DOHH2 (cell line): ENCODE measurements around the gene IFI27.

Experiments
- H3F3A ChIP-seq: fragments of 200-600 bp; sonication (generic), shearing (Covaris generic); 2 replicates; pipeline ENCODE4 v1.6.0; 2016; ENCODE audit warnings: antibody characterized with exemption, mild to moderate bottlenecking; ENCODE audit not compliant: control insufficient read depth, insufficient read depth
- H3K27ac ChIP-seq: fragments of 200-600 bp; sonication (generic); 2 replicates; pipeline ENCODE4 v1.5.1; 2014; ENCODE audit warnings: low read depth, mild to moderate bottlenecking, low read length, moderate library complexity
- H3K27me3 ChIP-seq: fragments of 200-600 bp; sonication (generic); 2 replicates; pipeline ENCODE4 v1.6.1; 2014; ENCODE audit warnings: mild to moderate bottlenecking, low read length, mixed read lengths; ENCODE audit not compliant: control insufficient read depth
- H3K36me3 ChIP-seq: fragments of 200-600 bp; sonication (generic); 2 replicates; pipeline ENCODE4 v1.6.1; 2014; ENCODE audit warnings: mild to moderate bottlenecking, low read length, moderate library complexity, mixed read lengths; ENCODE audit not compliant: control insufficient read depth
- H3K4me1 ChIP-seq: fragments of 200-600 bp; sonication (generic); 2 replicates; pipeline ENCODE4 v1.6.1; 2014; ENCODE audit warnings: mild to moderate bottlenecking, low read length, mixed read lengths; ENCODE audit not compliant: control insufficient read depth
- H3K4me2 ChIP-seq: fragments of 200-600 bp; sonication (generic); 2 replicates; pipeline ENCODE4 v1.6.0; 2014; ENCODE audit warnings: mild to moderate bottlenecking, low read length, moderate library complexity
- H3K4me3 ChIP-seq: fragments of 200-600 bp; sonication (generic); 2 replicates; pipeline ENCODE4 v1.5.1; 2014; ENCODE audit warnings: mild to moderate bottlenecking, low read length, mixed read lengths
- H3K79me2 ChIP-seq: fragments of 200-600 bp; sonication (generic); 2 replicates; pipeline ENCODE4 v1.6.1; 2014; ENCODE audit warnings: mild to moderate bottlenecking, low read length, mixed read lengths; ENCODE audit not compliant: control insufficient read depth
- H3K9me2 ChIP-seq: fragments of 200-600 bp; sonication (generic); replicated peaks from 2 replicates; pipeline ENCODE4 v1.6.1; 2014; ENCODE audit warnings: mild to moderate bottlenecking, low read length, mixed read lengths; ENCODE audit not compliant: control insufficient read depth
- H3K9me3 ChIP-seq: fragments of 200-600 bp; sonication (generic); 2 replicates; pipeline ENCODE4 v1.6.1; 2014; ENCODE audit warnings: antibody characterized with exemption, low read length, mixed read lengths; ENCODE audit not compliant: control insufficient read depth, insufficient read depth
- H4K20me1 ChIP-seq: fragments of 200-600 bp; sonication (generic); 2 replicates; pipeline ENCODE4 v1.6.0; 2014; ENCODE audit warnings: low read depth, mild to moderate bottlenecking, antibody characterized with exemption, low read length, moderate library complexity; ENCODE audit not compliant: control insufficient read depth, insufficient read depth
- EZH2phosphoT487 ChIP-seq: fragments of 200-600 bp; sonication (generic); IDR thresholded peaks from 2 replicates; pipeline ENCODE4 v1.6.1; 2017; ENCODE audit warnings: borderline replicate concordance, mild to moderate bottlenecking, antibody characterized with exemption, low read length, moderate library complexity, mixed read lengths
- TF ChIP-seq, protein P1 (sequence below): fragments of 200-600 bp; sonication (generic); IDR thresholded peaks from one replicate; pipeline ENCODE4 v1.5.1; 2014; ENCODE audit warnings: antibody characterized with exemption, mild to moderate bottlenecking, low read depth, low read length; ENCODE audit not compliant: poor library complexity, severe bottlenecking

IFI27 gene

DNA sequence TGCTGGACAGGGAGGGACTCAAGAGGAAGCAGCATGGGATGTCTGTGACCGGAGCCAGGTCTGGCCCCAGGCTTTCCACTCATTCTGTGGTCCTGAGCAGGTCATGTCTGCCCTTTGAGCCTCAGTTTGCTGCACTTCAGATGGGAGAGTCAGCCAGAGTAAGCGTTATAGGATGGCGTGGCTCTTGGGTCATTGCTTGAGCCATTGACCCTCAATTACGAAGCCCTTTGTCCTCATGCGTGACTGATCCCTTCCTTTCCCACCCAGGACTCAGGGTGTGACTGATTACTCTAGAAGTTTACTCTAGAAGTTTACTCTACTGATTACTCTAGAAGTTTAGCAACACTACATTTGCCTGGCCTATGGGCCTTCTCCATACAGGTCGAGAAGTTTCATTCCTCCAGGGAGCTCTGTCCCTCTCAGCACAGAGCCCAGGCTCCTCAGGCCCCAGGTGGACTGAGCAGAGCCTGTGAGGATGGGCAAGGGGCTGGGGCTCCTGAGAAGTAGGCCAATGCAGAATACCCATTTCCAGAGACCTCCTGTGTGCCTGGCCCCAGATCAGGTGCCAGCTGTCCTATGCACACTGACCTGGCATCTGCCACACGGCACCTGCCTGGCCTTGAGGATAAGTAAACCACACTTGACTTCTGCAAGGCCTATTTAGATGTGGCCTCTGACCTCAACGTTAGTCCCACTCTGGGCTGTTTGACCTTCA, 7.6 kb upstream of the IFI27 start:
- H3K9me3 ChIP-seq = no peaks in the 10 kb centered on the region
- no peak overlapping the region for H3K27ac ChIP-seq
- TF ChIP-seq, protein P1, sequence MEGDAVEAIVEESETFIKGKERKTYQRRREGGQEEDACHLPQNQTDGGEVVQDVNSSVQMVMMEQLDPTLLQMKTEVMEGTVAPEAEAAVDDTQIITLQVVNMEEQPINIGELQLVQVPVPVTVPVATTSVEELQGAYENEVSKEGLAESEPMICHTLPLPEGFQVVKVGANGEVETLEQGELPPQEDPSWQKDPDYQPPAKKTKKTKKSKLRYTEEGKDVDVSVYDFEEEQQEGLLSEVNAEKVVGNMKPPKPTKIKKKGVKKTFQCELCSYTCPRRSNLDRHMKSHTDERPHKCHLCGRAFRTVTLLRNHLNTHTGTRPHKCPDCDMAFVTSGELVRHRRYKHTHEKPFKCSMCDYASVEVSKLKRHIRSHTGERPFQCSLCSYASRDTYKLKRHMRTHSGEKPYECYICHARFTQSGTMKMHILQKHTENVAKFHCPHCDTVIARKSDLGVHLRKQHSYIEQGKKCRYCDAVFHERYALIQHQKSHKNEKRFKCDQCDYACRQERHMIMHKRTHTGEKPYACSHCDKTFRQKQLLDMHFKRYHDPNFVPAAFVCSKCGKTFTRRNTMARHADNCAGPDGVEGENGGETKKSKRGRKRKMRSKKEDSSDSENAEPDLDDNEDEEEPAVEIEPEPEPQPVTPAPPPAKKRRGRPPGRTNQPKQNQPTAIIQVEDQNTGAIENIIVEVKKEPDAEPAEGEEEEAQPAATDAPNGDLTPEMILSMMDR = no peak
- no peak for TF ChIP-seq EZH2phosphoT487
- H3K4me1 ChIP-seq = no peaks in the 10 kb centered on the region
- no peak overlapping the region for H3K4me3 ChIP-seq
- H3K9me2 ChIP-seq = no peaks in the 10 kb centered on the region
- no peaks in the 10 kb centered on the region for H3K36me3 ChIP-seq
- no peaks in the 10 kb centered on the region for H4K20me1 ChIP-seq
- no peaks in the 10 kb centered on the region for H3K79me2 ChIP-seq
- no peaks in the 10 kb centered on the region for H3F3A ChIP-seq
- no peak overlapping the region for H3K4me2 ChIP-seq
- H3K27me3 ChIP-seq = no peaks in the 10 kb centered on the region

DNA sequence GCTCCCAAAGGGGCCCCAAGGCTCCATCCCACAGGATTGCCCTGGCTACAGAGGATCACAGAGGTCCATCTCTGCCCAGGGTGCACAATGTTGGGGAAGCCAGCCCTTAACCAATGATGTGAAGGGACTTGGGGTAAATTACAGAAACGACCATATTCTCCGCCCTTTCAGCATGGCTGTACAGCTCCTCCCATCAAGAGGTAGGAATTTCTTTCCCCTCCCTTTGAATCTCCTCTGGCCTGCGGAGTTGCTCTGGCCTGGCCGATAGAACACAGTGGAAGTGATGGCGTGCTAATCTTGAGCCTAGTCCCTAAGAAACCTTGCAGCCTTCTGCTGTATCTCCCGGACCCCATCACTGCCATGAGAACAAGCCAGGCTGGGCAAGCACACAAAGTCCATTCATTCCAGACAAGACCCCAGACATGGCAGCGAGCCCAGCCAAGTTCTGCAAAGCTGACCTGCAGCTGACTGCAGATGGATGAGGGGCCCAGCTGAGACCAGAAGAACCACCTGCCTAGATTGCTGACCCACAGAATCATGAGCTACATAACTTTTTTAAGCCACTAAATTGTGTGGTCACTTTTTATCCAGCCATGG, 6.9 kb upstream of the IFI27 start:
- no peak for TF ChIP-seq EZH2phosphoT487
- TF ChIP-seq, protein P1 = no peak
- Histone ChIP-seq H3K4me1 (no peaks in the 10 kb centered on the region), H3K4me3 (no peak overlapping the region), H4K20me1 (no peaks in the 10 kb centered on the region), H3K79me2 (no peaks in the 10 kb centered on the region), H3K27me3 (no peaks in the 10 kb centered on the region), H3K9me3 (no peaks in the 10 kb centered on the region), H3K9me2 (no peaks in the 10 kb centered on the region), H3K27ac (no peak overlapping the region), H3K36me3 (no peaks in the 10 kb centered on the region), H3F3A (no peaks in the 10 kb centered on the region), H3K4me2 (no peak overlapping the region)

DNA sequence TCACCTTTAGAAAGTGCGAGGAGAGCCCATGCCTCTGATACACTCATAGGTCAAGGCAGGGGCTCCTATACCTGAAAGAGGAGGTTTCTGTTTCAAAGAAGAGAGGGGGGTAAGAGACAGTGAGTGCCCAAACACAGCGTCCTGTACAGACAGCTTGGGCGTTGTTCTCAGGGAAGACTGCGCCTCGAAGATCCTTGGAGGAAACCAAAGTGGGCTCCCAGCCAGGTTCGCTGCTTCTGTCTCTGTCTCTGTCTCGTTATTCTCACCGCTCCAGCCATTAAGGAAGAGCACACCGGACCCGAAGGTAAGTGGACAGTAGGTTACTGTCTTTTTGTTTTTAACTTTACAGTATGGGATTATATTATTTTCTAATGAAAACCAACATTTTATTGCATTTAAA, 5.8 kb upstream of the IFI27 start:
- H3K4me3 ChIP-seq = no peak overlapping the region
- TF ChIP-seq EZH2phosphoT487 = no peak
- TF ChIP-seq, protein P1 = no peak

More for the DNA sequence above, 5.8 kb upstream of the IFI27 start:
- H3K4me2 ChIP-seq = no peak overlapping the region
- no peaks in the 10 kb centered on the region for H3F3A ChIP-seq
- no peak overlapping the region for H3K27ac ChIP-seq
- H3K4me1 ChIP-seq = no peaks in the 10 kb centered on the region
- no peaks in the 10 kb centered on the region for H3K79me2 ChIP-seq
- H3K27me3 ChIP-seq = no peaks in the 10 kb centered on the region
- no peaks in the 10 kb centered on the region for H3K9me2 ChIP-seq
- H3K36me3 ChIP-seq = no peaks in the 10 kb centered on the region
- no peaks in the 10 kb centered on the region for H4K20me1 ChIP-seq
- no peaks in the 10 kb centered on the region for H3K9me3 ChIP-seq
